Measurements from ENCODE around the gene YIPF2.
"Not testable (repeated sequence)": the region's sequence is repeated elsewhere in the genome, so short reads cannot be mapped to it uniquely, and the experiment has no call there.

YIPF2 gene

DNA sequence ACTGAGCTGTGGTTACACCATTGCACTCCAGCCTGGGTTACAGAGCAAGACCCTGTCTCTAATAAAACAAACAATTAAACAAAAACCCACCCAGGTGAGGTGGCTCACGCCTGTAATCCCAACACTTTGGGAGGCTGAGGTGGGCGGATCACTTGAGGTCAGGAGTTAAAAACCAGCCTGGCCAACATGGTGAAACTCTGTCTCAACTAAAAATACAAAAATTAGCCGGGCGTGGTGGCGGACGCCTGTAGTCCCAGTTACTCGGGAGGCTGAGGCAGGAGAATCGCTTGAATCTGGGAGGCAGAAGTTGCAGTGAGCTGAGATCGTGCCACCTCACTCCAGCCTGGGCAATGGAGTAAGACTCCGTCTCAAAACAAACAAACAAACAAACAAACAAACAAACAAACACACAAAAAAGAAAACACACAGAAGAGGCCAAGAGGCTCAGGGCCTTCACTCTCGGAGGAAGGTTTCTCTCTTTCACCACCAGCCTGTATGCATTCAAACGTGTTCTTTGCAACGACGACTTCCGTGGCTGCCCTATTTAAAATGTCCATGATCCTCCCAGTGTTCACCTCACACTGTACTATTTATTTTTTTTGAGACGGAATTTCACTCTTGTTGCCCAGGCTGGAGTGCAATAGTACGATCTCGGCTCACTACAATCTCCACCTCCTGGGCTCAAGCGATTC lies 31.0 kb upstream of the YIPF2 start:
- H3K36me3 Mint-ChIP-seq, H3K27me3 Mint-ChIP-seq, H3K9me3 Mint-ChIP-seq: not testable (repeated sequence)
- peak overlapping the region; percentile 30 for H3K27ac Mint-ChIP-seq
- H3K4me1 Mint-ChIP-seq = peaks cover 33% of the 10 kb centered on the region
- H3K4me3 Mint-ChIP-seq = peak overlapping the region; percentile 88

DNA sequence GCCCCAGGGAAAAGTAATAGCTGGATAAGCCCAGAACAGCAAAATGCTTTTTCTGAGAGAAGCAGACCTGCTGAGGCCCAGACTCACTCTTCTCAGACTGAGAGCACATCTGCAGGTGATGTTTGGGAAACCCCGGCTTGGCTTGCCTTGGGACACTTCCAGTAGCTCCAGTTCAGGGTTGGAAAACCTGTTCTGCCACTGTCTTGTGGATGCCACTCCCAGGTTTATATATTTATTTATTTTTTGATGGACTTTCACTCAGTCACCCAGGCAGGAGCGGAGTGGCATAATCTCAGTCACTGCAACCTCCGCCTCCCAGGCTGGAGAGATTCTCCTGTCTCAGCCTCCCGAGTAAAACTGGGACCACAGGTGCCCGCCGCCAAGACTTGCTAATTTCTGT lies 24.4 kb upstream of the YIPF2 start:
- H3K4me1 Mint-ChIP-seq = no peaks in the 10 kb centered on the region
- H3K4me3 Mint-ChIP-seq = no peak overlapping the region
- no peak overlapping the region for H3K27ac Mint-ChIP-seq
- no peaks in the 10 kb centered on the region for H3K9me3 Mint-ChIP-seq
- no peaks in the 10 kb centered on the region for H3K27me3 Mint-ChIP-seq
- no peaks in the 10 kb centered on the region for H3K36me3 Mint-ChIP-seq

- Mint-ChIP-seq H3K27me3 (no peaks in the 10 kb centered on the region), H3K4me1 (peaks cover 2% of the 10 kb centered on the region), H3K4me3 (no peak overlapping the region), H3K27ac (no peak overlapping the region), H3K36me3 (no peaks in the 10 kb centered on the region), H3K9me3 (no peaks in the 10 kb centered on the region)
Measured at GRCh38 chr19:10946958-10947657, 18.7 kb upstream of the YIPF2 start.

- Mint-ChIP-seq H3K27me3 (no peaks in the 10 kb centered on the region), H3K4me3 (no peak overlapping the region), H3K27ac (no peak overlapping the region), H3K4me1 (peaks cover 4% of the 10 kb centered on the region), H3K36me3 (no peaks in the 10 kb centered on the region), H3K9me3 (no peaks in the 10 kb centered on the region)
Measured at GRCh38 chr19:10945264-10945663, 16.8 kb upstream of the YIPF2 start.

GRCh38 chr19:10943412-10943811 lies 15.0 kb upstream of the YIPF2 start:
- not testable (repeated sequence) for H3K9me3 Mint-ChIP-seq, H3K36me3 Mint-ChIP-seq, H3K4me1 Mint-ChIP-seq, H3K27me3 Mint-ChIP-seq, H3K4me3 Mint-ChIP-seq, H3K27ac Mint-ChIP-seq

DNA sequence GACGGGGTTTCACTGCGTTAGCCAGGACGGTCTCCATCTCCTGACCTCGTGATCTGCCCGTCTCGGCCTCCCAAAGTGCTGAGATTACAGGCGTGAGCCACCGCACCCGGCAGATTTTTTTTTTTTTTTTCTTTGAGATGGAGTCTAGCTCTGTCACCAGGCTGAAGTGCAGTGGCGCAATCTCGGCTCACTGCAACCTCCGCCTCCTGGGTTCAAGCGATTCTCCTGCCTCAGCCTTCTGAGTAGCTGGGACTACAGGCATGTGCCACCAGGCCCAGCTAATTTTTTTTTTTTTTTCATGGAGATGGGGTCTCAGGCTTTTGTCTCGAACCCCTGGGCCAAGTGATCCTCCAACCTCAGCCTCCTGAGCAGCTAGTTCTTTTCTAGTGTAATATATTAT lies 13.2 kb upstream of the YIPF2 start:
- not testable (repeated sequence) for H3K9me3 Mint-ChIP-seq, H3K36me3 Mint-ChIP-seq, H3K4me1 Mint-ChIP-seq, H3K4me3 Mint-ChIP-seq, H3K27ac Mint-ChIP-seq, H3K27me3 Mint-ChIP-seq

- Mint-ChIP-seq H3K4me1 (peaks cover 8% of the 10 kb centered on the region), H3K27ac (no peak overlapping the region), H3K9me3 (no peaks in the 10 kb centered on the region), H3K36me3 (no peaks in the 10 kb centered on the region), H3K4me3 (no peak overlapping the region), H3K27me3 (no peaks in the 10 kb centered on the region)
Measured at GRCh38 chr19:10936661-10937084, 8.2 kb upstream of the YIPF2 start.

GRCh38 chr19:10935371-10936059 lies 7.1 kb upstream of the YIPF2 start:
- Mint-ChIP-seq H3K27ac (no peak overlapping the region), H3K9me3 (no peaks in the 10 kb centered on the region), H3K27me3 (no peaks in the 10 kb centered on the region), H3K36me3 (no peaks in the 10 kb centered on the region), H3K4me1 (peaks cover 11% of the 10 kb centered on the region), H3K4me3 (no peak overlapping the region)

DNA sequence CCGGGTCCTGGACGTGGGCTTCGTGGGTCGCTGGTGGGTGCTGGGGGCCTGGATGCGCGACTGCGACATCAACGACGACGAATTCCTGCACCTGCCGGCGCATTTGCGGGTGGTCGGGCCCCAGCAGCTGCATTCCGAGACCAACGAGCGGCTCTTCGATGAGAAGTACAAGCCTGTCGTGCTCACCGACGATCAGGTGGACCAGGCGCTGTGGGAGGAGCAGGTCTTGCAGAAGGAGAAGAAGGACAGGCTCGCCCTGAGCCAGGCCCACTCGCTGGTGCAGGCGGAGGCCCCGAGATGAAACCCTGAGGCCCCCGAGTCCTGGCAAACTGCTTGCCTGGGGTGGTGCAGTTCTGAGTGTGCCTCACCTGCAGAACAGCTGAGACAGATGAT lies 959 bp upstream of the YIPF2 start:
- H3K4me1 Mint-ChIP-seq = peaks cover 21% of the 10 kb centered on the region
- no peaks in the 10 kb centered on the region for H3K9me3 Mint-ChIP-seq
- peak overlapping the region; percentile 79 for H3K4me3 Mint-ChIP-seq
- no peaks in the 10 kb centered on the region for H3K36me3 Mint-ChIP-seq
- H3K27ac Mint-ChIP-seq = no peak overlapping the region
- H3K27me3 Mint-ChIP-seq = no peaks in the 10 kb centered on the region

DNA sequence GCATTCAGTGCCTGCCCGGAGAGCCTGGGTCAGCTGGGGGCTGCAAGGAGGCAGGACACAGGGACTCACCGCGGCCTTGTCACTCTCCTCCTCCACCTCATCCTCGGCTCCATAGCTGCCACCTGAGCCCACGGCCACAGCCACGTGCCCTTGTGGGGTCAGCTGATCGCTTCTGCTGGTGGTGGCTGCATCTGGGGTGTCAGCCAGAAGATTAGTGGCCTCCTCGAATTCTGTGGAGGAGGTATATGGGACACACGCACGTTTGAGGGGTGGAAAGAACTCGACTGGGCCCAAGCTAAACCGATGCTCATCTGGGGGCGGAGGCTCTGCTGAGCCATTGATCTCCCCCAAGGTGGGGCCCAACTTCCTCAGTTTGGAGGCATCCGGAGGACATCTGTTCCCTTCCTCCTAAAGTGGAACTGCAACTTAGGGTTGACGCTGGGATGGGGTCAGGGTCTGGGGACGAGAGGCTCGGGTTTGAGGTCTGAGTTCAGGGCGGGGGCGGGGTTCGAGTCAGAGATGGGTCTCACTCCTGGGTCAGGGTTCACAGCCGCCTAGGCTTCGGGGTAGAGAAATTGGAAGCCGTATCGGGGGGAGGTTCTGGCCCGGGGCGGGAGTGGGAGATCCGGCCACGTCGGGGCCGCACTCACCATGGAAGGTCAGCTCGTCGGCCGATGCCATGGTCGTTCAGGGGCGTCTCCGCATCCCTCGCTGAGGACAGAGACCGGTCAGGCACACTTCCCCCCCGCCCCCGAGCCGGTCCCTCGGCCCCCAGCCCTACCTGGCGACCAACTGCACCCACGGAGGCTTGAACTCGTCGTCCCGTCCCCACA lies 493 bp downstream of the YIPF2 start:
- no peaks in the 10 kb centered on the region for H3K9me3 Mint-ChIP-seq
- peaks cover 1% of the 10 kb centered on the region for H3K36me3 Mint-ChIP-seq

DNA sequence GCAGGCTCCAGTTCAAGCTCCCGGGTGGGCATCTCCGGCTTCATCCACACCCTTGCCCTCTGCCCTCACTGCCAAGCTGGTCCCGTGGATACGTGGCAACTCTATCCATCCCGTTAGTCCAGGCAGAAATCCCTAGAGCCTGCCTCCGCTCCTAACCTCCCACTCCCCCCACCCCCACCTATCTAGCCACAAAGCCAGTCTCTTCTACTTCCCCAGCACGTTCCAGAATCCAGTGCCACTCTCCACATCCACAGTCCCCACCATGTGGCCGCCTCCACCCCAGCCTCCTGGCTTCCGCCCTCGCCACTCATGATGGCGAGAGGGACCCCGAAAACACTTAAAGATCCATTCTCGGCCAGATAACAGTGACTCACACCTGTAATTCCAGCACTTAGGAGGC lies 3.8 kb downstream of the YIPF2 start:
- H3K9me3 Mint-ChIP-seq = no peaks in the 10 kb centered on the region
- no peak overlapping the region for H3K4me3 Mint-ChIP-seq
- no peak overlapping the region for H3K27ac Mint-ChIP-seq
- peaks cover 3% of the 10 kb centered on the region for H3K36me3 Mint-ChIP-seq
- H3K27me3 Mint-ChIP-seq = no peaks in the 10 kb centered on the region
- peaks cover 11% of the 10 kb centered on the region for H3K4me1 Mint-ChIP-seq

More for the DNA sequence above, 493 bp downstream of the YIPF2 start:
- H3K4me1 Mint-ChIP-seq = peaks cover 21% of the 10 kb centered on the region
- peak overlapping the region; percentile 62 for H3K27ac Mint-ChIP-seq
- peak overlapping the region; percentile 96 for H3K4me3 Mint-ChIP-seq
- H3K27me3 Mint-ChIP-seq = no peaks in the 10 kb centered on the region

DNA sequence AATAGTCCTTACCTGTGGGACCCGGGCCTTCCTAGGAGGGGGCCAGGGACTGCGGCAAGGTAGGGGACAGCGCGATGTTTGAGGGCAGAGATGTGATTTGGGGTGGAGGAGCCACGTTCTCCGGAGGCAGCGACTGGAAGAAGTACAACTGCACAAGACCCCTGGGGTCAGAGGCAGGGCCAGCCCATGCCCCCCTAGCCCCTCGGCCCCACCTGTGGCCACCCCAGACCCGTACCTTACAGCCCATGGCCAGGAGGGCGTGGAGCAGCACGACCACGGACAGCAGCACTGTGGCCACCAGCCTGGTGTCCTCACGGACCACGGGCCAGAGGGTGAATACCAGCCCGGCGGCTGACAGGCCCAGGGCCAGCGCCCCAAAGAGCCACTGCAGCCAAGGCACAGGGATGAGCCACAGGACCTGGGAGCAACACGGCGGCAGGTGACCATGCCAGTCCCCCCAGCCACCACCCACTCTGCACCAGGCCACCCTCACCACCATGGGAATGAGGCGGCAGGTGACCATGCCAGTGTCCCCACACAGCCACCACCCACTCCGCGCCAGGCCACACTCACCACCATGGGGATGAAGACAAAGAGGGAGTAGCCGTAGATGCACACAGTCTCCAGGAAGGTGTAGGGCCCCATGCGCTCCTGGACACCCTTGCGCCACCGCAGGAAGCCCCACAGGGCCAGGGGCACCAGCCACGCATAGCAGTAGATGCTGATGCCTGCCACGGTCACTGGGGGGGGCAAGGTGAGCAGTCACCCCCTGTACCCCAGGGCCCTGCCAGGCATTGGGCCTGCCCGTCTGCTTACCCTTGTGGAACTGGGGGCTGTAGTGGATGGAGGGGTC lies 5.0 kb downstream of the YIPF2 start:
- Mint-ChIP-seq H3K36me3 (peaks cover 3% of the 10 kb centered on the region), H3K4me3 (no peak overlapping the region), H3K27me3 (no peaks in the 10 kb centered on the region), H3K27ac (no peak overlapping the region), H3K4me1 (peaks cover 11% of the 10 kb centered on the region), H3K9me3 (no peaks in the 10 kb centered on the region)

DNA sequence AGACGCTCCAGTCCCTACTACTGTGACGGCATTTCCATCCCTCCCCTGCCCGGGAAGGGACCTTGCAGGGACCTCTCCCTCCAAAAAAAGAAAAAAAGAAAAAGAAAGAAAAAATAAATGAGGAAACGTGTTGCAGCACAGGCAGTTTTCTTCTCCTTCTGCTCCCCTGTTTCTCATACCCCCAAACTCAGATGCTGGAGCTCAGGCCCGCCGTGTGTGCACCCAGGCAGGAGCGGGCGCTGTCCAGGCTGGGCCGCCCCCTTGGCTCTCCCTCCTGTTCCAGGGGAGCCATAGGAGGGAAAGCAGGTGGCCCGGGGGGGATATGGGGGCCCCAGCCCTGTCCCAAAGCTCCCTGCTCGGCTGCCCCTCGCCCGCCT lies 5.8 kb downstream of the YIPF2 start:
- peaks cover 3% of the 10 kb centered on the region for H3K36me3 Mint-ChIP-seq
- peak overlapping the region; percentile 55 for H3K27ac Mint-ChIP-seq
- no peak overlapping the region for H3K4me3 Mint-ChIP-seq
- no peaks in the 10 kb centered on the region for H3K9me3 Mint-ChIP-seq
- no peaks in the 10 kb centered on the region for H3K27me3 Mint-ChIP-seq
- H3K4me1 Mint-ChIP-seq = peaks cover 6% of the 10 kb centered on the region

GRCh38 chr19:10921910-10922637 lies 6.4 kb downstream of the YIPF2 start:
- H3K36me3 Mint-ChIP-seq = peaks cover 3% of the 10 kb centered on the region
- H3K27ac Mint-ChIP-seq = peak overlapping the region; percentile 55
- H3K4me3 Mint-ChIP-seq = no peak overlapping the region
- H3K4me1 Mint-ChIP-seq = peaks cover under 1% of the 10 kb centered on the region
- no peaks in the 10 kb centered on the region for H3K27me3 Mint-ChIP-seq
- no peaks in the 10 kb centered on the region for H3K9me3 Mint-ChIP-seq

Measured in activated naive CD4-positive, alpha-beta T cell treated with anti-CD3 and anti-CD28 coated beads, Interleukin-2, amount 50 U/mL, for 24 hours (primary cell).